Loucy (cell line): Measurements from ENCODE around the gene FBXO42.

Experiments used
- H2AFZ ChIP-seq: fragments of 200-600 bp; sonication (generic); 2 replicates; pipeline ENCODE4 v1.6.0; 2016; ENCODE audit warnings: antibody characterized with exemption, mild to moderate bottlenecking, low read length, moderate library complexity
- H3F3A ChIP-seq: fragments of 200-600 bp; 2 replicates; pipeline ENCODE4 v1.6.0; 2016; ENCODE audit warnings: antibody characterized with exemption, low read depth, mild to moderate bottlenecking
- H3K27me3 ChIP-seq: fragments of 200-600 bp; sonication (generic); 2 replicates; pipeline ENCODE4 v1.6.1; 2014; ENCODE audit warnings: low read length, mild to moderate bottlenecking; ENCODE audit not compliant: insufficient read depth, poor library complexity, severe bottlenecking
- H3K36me3 ChIP-seq: fragments of 200-600 bp; sonication (generic); 2 replicates; pipeline ENCODE4 v1.6.1; 2016; ENCODE audit warnings: low read length; ENCODE audit not compliant: insufficient read depth
- H3K4me1 ChIP-seq: fragments of 200-600 bp; sonication (generic); 2 replicates; pipeline ENCODE4 v1.5.1; 2014; ENCODE audit warnings: low read length, mild to moderate bottlenecking; ENCODE audit not compliant: insufficient read depth, poor library complexity, severe bottlenecking
- H3K4me2 ChIP-seq: fragments of 200-600 bp; sonication (generic); 2 replicates; pipeline ENCODE4 v1.6.0; 2014; ENCODE audit warnings: antibody characterized with exemption, low read length, low read depth, mild to moderate bottlenecking; ENCODE audit not compliant: poor library complexity, severe bottlenecking
- H3K4me3 ChIP-seq: fragments of 200-600 bp; sonication (generic); 2 replicates; pipeline ENCODE4 v1.5.1; 2014; ENCODE audit warnings: low read length, mild to moderate bottlenecking, mixed read lengths; ENCODE audit not compliant: poor library complexity, severe bottlenecking
- H3K79me2 ChIP-seq: fragments of 200-600 bp; sonication (generic); 2 replicates; pipeline ENCODE4 v1.6.1; 2014; ENCODE audit warnings: low read length; ENCODE audit not compliant: insufficient read depth
- H3K9ac ChIP-seq: fragments of 200-600 bp; sonication (generic); 2 replicates; pipeline ENCODE4 v1.6.0; 2014; ENCODE audit warnings: mild to moderate bottlenecking, low read depth, low read length, moderate library complexity; ENCODE audit not compliant: poor library complexity, severe bottlenecking
- H3K9me2 ChIP-seq: fragments of 200-600 bp; sonication (generic); replicated peaks from 2 replicates; pipeline ENCODE4 v1.6.1; 2016; ENCODE audit warnings: low read depth, low read length, mixed read lengths
- H3K9me3 ChIP-seq: fragments of 200-600 bp; sonication (generic); 2 replicates; pipeline ENCODE4 v1.6.1; 2014; ENCODE audit warnings: mild to moderate bottlenecking, antibody characterized with exemption, low read length, low read depth; ENCODE audit not compliant: insufficient read depth
- H4K20me1 ChIP-seq: fragments of 200-600 bp; sonication (generic); 2 replicates; pipeline ENCODE4 v1.6.0; 2014; ENCODE audit warnings: antibody characterized with exemption, low read length, mild to moderate bottlenecking; ENCODE audit not compliant: insufficient read depth, poor library complexity, severe bottlenecking
- CTCF ChIP-seq: fragments of 200-600 bp; sonication (generic); conservative IDR thresholded peaks from 2 replicates; pipeline ENCODE4 v1.5.1; 2014; ENCODE audit warnings: mild to moderate bottlenecking, antibody characterized with exemption, low read length
- EZH2phosphoT487 ChIP-seq: fragments of 200-600 bp; IDR thresholded peaks from 2 replicates; pipeline ENCODE4 v1.6.1; 2018; ENCODE audit warnings: antibody characterized with exemption, mild to moderate bottlenecking, moderate library complexity, borderline replicate concordance

The FBXO42 gene

GRCh38 chr1:16213013-16213412 lies 139.3 kb downstream of the FBXO42 start:
- H2AFZ ChIP-seq: no peak overlapping the region
- H3K4me1 ChIP-seq: no peaks in the 10 kb centered on the region
- H3F3A ChIP-seq: no peaks in the 10 kb centered on the region
- H3K9ac ChIP-seq: no peak overlapping the region
- no peaks in the 10 kb centered on the region for H4K20me1 ChIP-seq
- H3K9me3 ChIP-seq: no peaks in the 10 kb centered on the region
- H3K79me2 ChIP-seq: no peaks in the 10 kb centered on the region
- TF ChIP-seq EZH2phosphoT487: no peak
- H3K36me3 ChIP-seq: no peaks in the 10 kb centered on the region
- H3K4me2 ChIP-seq: no peak overlapping the region
- no peaks in the 10 kb centered on the region for H3K27me3 ChIP-seq
- H3K9me2 ChIP-seq: no peaks in the 10 kb centered on the region
- no peak overlapping the region for H3K4me3 ChIP-seq

GRCh38 chr1:16212251-16212961 lies 139.9 kb downstream of the FBXO42 start, which contains the start of gene ARHGEF19:
TSS of gene ARHGEF19 (minus strand) at chr1:16212652. CDS start at chr1:16209054, 3,598 bp downstream.
- Histone ChIP-seq H3K9me2 (no peaks in the 10 kb centered on the region), H2AFZ (no peak within 1 kb of the TSS), H3F3A (no peaks in the 10 kb centered on the region), H3K4me3 (no peak within 1 kb of the TSS), H3K27me3 (no peaks in the 10 kb centered on the region), H3K4me1 (peaks cover under 1% of the 10 kb centered on the region), H3K79me2 (no peaks in the 10 kb centered on the region), H3K9ac (no peak within 1 kb of the TSS), H4K20me1 (no peaks in the 10 kb centered on the region), H3K9me3 (no peaks in the 10 kb centered on the region), H3K4me2 (no peak within 1 kb of the TSS), H3K36me3 (no peaks in the 10 kb centered on the region)
- TF ChIP-seq CTCF: no peak
- TF ChIP-seq EZH2phosphoT487: no peak

GRCh38 chr1:16211824-16212223 lies 140.5 kb downstream of the FBXO42 start:
- H2AFZ ChIP-seq: no peak overlapping the region
- no peak overlapping the region for H3K9ac ChIP-seq
- no peak overlapping the region for H3K4me3 ChIP-seq
- no peaks in the 10 kb centered on the region for H4K20me1 ChIP-seq
- H3K9me3 ChIP-seq: no peaks in the 10 kb centered on the region
- H3K27me3 ChIP-seq: no peaks in the 10 kb centered on the region
- H3K36me3 ChIP-seq: no peaks in the 10 kb centered on the region
- peaks cover 5% of the 10 kb centered on the region for H3K4me1 ChIP-seq
- no peaks in the 10 kb centered on the region for H3F3A ChIP-seq
- no peak for TF ChIP-seq CTCF
- no peak for TF ChIP-seq EZH2phosphoT487
- no peak overlapping the region for H3K4me2 ChIP-seq
- no peaks in the 10 kb centered on the region for H3K79me2 ChIP-seq
- H3K9me2 ChIP-seq: no peaks in the 10 kb centered on the region

- no peaks in the 10 kb centered on the region for H4K20me1 ChIP-seq
- H3K4me2 ChIP-seq: no peak overlapping the region
- H3K9me3 ChIP-seq: no peaks in the 10 kb centered on the region
- no peak overlapping the region for H3K9ac ChIP-seq
- H3F3A ChIP-seq: no peaks in the 10 kb centered on the region
- no peak overlapping the region for H2AFZ ChIP-seq
- H3K79me2 ChIP-seq: peaks cover 3% of the 10 kb centered on the region; the same call in 1 of the 2 replicates
- no peak overlapping the region for H3K4me3 ChIP-seq
- TF ChIP-seq EZH2phosphoT487 (no peak), CTCF (no peak)
- H3K9me2 ChIP-seq: no peaks in the 10 kb centered on the region
- H3K36me3 ChIP-seq: no peaks in the 10 kb centered on the region
- H3K4me1 ChIP-seq: peaks cover 9% of the 10 kb centered on the region
- no peaks in the 10 kb centered on the region for H3K27me3 ChIP-seq
Measured at GRCh38 chr1:16210581-16210980, 141.7 kb downstream of the FBXO42 start.
